HG02678 (cell line): ENCODE data around the gene MSTO1.
"Not testable (repeated sequence)": the region's sequence is repeated elsewhere in the genome, so short reads cannot be mapped to it uniquely, and the experiment has no call there.

Experiments
- ATAC-seq: cut with Tn5 transposase; IDR thresholded peaks from one replicate; pipeline ENCODE4 v1.9.1; 2021; ENCODE audit warnings: mild to moderate bottlenecking, moderate library complexity; ENCODE audit not compliant: unreplicated experiment

Gene MSTO1

GRCh38 chr1:155609515-155610256, at the start of gene MSTO1:
TSS of gene MSTO1 (plus strand) at chr1:155610218. CDS start at chr1:155610249, 31 bp downstream.
- ATAC-seq = peak; percentile 92

GRCh38 chr1:155561779-155562580, 48.0 kb upstream of the MSTO1 start:
- not testable (repeated sequence) for ATAC-seq

GRCh38 chr1:155562581-155563376, 47.2 kb upstream of the MSTO1 start, which contains the start of gene ASH1L:
TSS of gene ASH1L (minus strand) at chr1:155562803. CDS start at chr1:155521519, 41,284 bp downstream.
- ATAC-seq = peak; percentile 79

- not testable (repeated sequence) for ATAC-seq
Observed at GRCh38 chr1:155563377-155564022, 46.5 kb upstream of the MSTO1 start.

GRCh38 chr1:155569988-155570592, 39.9 kb upstream of the MSTO1 start:
- no peak for ATAC-seq

DNA sequence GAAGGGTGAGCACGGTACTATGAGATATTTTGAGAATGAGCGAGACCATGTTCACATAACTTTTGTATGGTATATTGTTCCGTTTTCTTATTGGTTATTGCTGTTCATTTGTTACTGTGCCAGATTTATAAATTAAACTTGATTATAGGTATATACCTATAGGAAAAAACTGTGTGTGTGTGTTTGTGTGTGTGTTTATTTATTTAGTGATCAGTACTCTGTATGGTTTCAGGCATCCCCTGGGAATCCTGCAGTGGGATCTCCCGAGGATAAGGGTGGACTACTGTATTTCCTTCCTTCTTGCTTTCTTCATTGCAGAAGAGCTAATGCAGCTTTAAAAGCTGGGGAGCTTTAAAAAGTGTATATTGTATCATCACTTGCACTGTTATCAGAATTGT, 39.4 kb upstream of the MSTO1 start:
- no peak for ATAC-seq

GRCh38 chr1:155574077-155574476, 35.9 kb upstream of the MSTO1 start:
- no peak for ATAC-seq

DNA sequence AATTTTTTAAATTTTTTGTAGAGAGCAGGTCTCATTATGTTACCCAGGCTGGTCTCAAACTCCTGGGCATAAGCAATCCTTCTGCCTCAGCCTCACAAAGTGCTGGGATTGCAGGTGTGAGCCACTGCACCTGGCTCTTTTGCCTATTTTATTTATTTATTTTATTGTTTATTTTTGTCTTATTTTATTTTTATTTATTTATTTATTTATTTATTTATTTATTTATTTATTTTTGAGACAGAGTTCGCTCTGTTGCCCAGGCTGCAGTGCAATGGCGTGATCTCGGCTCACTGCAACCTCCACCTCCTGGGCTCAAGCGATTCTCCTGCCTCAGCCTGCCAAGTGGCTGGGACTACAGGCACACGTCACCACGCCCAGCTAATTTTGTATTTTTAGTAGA, 34.4 kb upstream of the MSTO1 start:
- ATAC-seq = not testable (repeated sequence)

GRCh38 chr1:155583846-155584245, 26.2 kb upstream of the MSTO1 start:
- not testable (repeated sequence) for ATAC-seq

DNA sequence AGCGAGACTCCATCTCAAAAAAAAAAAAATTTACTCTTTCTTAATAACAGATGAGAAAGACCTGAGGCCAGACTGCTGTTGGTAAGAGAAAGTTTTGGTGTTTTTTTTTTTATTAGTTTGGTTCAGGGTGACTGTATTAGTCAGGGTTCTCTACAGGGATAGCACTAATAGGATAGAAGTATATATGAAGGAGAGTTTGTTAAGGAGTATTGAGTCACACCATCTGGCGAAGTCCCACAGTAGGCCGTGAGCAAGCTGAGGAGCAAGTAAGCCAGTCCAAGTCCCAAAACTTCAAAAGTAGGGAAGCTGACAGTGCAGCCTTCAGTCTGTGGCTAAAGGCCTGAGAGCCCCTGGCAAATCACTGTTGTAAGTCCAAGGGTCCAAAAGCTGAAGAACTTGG, 20.7 kb upstream of the MSTO1 start:
- not testable (repeated sequence) for ATAC-seq

DNA sequence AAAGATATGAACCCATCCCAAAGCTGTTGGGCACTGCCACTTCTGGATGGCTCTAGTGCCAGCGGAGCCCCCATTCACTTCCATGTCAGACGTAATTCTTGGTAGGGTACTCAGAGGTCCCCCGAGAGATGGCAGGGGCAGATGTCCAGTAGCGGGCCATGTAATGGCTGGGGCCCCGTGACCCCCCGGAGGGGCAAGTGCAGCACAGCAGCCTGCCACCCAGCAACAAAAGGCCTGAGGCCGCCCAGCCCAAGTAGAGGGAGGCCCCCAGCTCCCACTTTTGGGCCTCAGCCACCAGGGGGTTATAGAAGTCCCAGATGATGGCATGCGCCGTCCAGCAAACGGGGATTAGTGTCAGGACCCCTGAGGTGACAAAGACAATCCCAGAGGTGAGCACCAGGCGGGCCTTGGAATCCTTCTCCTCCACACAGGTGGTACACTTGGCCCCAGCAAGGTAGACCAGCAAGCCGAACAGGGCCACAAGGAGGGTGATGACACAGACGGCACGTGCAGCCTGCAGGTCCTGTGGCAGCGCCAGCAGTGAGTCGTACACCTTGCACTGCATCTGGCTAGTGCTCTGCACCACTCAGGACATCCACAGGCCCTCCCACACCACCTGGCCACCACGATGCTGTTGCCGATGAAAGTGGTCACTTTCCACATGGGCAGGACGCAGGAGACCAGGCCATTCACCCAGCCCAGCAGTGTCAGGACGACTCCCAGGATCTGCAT, 19.3 kb upstream of the MSTO1 start:
- ATAC-seq = not testable (repeated sequence)

DNA sequence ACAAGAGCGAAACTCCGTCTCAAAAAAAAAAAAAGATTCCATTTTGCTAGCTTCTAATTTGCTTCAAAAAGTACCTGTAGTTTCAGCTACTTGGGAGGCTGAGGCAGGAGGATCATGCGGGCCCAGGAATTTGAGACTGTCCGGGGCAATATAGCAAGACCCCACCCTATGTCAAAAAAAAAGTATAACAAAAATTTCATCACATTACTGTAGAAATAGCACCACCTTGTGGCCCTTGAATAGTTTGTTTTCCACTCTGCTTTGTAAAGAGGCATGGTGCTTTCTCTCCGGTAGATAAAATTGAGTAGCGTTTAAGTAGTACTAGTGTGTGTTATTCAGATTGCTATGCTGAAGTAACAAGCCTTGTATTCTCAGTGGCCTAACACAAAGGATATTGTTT, 18.2 kb upstream of the MSTO1 start:
- no peak for ATAC-seq

DNA sequence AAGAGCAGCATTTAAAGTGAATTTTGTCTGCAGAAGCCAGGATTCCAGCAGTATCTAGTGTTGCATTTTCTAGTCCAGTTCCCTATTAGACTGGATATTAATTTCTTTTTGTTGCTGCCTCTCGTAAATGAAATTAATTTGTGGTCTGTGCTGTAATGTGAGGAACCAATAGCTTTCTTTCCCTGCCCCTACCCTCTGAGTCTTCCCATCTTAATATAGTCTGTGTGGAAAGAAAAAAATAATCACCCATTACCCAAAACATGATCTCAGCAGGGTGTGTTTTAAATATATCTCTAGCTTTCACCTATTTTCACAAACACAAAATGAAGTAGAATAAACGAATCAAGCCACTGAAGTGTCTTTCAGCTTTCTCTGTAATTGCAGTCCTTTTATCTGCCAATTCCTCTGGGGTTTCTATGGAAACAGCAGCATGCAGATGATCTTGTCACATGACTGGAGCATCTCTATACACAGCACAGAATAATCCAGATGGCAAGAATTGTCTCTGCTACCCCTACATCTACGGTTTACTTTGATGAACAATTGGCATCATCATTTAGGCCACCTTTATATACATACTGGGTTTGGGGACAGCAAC, 14.0 kb upstream of the MSTO1 start:
- not testable (repeated sequence) for ATAC-seq

DNA sequence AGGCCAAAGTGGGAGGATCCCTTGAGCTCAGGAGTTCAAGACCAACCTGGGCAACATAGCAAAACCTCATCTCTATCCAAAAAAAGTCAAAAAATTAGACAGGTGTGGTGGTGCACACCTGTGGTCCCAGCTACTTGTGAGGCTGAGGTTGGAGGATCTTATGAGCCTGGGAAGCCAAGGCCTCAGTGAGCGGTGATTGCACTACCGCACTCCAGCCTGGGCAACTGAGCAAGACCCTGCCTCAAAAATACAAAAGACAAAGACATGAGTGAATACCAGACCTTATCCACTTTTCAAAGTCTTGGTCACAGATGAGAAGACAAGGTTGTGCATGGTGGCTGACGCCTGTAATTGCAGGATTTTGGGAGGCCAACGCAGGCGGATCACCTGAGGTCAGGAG, 13.2 kb upstream of the MSTO1 start:
- ATAC-seq = no peak

DNA sequence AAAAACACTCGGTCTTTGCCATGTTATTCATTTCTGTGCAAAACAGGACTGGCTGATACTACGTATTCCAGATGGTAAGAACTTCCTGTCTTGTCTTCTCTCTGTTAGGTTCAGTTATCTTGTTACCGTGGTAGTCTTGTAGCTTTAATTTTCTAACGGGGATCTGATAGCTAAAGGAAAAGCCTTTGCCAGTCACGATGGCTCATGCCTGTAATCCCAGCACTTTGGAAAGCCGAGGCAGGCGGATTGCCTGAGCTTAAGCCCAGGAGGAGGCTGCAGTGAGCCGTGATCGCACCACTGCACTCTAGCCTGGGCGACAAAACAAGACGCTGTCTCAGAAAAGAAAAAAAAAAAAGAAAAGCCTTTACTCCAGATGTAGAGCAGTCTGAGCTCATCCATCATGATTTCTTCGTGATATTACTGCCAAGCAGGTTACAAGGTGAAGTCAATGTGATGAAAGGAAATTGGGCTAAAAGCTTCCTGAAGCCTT, 11.1 kb upstream of the MSTO1 start:
- ATAC-seq = no peak

- ATAC-seq = not testable (repeated sequence)
Observed at GRCh38 chr1:155599828-155600572, 10.0 kb upstream of the MSTO1 start.

DNA sequence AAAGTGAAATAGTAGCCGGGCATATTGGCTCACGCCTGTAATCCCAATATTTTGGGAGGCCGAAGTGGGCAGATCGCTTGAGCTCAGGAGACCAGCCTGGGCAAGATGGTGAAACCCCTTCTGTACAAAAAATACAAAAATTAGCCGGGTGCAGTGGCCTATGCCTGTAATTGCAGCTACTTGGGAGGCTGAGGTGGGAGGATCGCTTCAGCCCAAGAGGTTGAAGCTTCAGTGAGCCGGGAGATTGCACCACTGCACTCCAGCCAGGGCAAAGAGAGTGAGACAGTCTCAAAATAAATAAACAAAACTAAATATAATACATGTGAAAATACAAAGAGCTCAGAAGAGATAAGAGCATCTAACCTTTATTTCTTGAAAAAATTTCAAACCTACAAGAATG, 2.3 kb upstream of the MSTO1 start:
- ATAC-seq = no peak

GRCh38 chr1:155608888-155609225, 1.2 kb upstream of the MSTO1 start:
- ATAC-seq = no peak
